ENCODE data around the gene TM2D1.
"Not testable (repeated sequence)": the region's sequence is repeated elsewhere in the genome, so short reads cannot be mapped to it uniquely, and the experiment has no call there.

Gene TM2D1

GRCh38 chr1:61711969-61712368 lies 13.0 kb downstream of the TM2D1 start:
- no peak for DNase-seq

- DNase-seq: not testable (repeated sequence)
Measured at GRCh38 chr1:61711257-61711656, 13.7 kb downstream of the TM2D1 start.

GRCh38 chr1:61709908-61710289 lies 15.0 kb downstream of the TM2D1 start:
- DNase-seq: no peak

- no peak for DNase-seq
Measured at GRCh38 chr1:61708953-61709907, 15.7 kb downstream of the TM2D1 start.

DNA sequence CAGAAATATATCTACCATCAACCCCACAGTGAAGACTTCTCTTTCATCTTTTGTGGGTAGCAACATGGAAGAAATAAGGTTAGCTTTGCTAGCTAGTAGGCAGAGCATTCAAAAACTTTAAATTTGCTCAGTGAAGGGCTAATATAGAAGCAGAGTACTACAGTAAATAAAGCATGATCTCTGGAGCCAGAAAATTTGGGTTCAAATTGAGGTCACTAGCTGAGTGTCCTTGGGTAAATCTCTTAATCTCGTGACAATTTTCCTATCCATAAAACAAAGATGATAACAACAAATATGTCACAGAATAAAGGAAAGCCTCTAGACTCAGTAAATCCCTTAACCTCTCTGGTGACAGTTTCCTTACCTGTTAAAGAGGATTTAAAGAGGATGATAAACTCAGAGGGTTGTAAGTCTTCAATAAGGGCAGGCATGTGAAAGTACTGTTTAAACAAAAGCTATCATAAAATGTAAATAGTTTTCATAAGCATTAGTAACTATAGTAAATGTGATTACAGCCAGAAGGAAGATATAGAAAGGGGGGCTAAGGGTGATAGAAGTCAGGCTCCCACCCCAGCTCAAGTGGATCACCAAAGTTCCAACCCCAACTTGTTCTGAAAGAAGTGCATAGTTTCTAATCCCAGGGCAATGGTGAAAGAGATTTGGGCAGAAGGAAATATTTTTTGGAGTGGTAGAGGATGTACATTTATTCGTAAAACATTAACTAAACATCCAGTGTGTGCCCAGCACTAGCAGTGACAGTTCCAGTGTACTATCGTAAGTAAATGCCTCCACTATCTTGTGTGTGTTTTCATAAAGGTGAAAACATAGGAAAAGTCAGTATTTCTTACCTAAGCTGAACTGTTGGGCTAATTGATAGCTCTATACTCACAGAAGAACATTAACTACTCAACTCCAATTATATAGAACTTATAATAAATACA lies 24.8 kb downstream of the TM2D1 start:
- no peak for DNase-seq

- DNase-seq: no peak
Measured at GRCh38 chr1:61692155-61692800, 32.7 kb downstream of the TM2D1 start.

DNA sequence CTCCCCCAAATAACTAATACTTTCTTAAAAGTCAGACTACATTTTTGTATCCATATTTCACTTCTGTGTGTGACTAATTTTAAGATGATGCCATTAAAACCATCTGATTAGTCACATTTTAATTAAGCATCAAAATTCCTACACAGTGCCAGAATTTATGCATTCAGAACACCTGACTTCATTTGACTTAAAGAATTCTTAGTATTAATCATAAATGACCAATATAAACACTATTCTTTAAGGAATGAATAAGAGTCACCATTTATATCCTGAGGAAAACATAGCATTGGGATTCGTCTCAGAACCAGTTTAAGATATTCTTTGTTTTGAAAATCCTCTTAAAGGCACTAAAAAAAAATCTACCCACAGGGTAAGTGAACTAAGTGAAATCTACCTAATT lies 37.0 kb downstream of the TM2D1 start:
- no peak for DNase-seq

DNA sequence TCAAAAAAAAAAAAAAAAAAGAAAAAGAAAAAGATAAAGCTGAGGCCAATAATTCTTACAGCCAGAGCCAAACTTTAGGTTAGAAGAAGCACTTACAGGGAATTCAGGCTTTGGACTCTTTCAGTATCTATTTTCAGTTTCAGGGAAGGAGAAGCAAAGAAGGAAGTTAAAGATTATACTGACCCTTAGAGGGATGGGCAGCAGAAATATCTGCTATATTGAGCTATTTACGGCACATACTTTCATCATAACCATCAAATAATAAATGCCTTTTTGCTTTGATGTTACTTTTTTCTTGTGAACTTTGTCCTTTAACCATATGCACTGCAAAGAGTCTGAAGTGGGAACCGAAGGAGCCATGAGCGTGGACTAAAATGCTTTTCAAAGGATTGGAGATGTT lies 42.0 kb downstream of the TM2D1 start:
- no peak for DNase-seq

- DNase-seq: no peak
Measured at GRCh38 chr1:61680500-61680899, 44.4 kb downstream of the TM2D1 start.

- not testable (repeated sequence) for DNase-seq
Measured at GRCh38 chr1:61676881-61677280, 48.1 kb downstream of the TM2D1 start.

DNA sequence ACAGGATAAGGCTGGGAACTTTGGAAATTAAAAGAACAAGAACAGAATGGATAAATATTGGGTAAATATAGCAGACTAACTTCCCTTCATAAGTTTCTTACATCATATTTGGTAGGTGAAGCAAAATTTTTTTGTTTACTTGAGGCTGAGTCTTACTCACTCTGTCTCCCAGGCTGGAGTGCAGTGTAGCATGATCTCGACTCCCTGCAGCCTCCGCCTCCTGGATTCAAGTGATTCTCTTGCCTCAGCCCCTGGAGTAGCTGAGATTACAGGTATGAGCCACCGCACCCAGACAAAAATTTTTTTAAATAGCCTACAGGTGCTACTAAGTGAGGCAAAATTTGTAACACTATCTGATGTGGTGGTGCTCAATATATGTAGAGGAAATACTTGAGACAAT lies 50.7 kb downstream of the TM2D1 start:
- DNase-seq: no peak

DNA sequence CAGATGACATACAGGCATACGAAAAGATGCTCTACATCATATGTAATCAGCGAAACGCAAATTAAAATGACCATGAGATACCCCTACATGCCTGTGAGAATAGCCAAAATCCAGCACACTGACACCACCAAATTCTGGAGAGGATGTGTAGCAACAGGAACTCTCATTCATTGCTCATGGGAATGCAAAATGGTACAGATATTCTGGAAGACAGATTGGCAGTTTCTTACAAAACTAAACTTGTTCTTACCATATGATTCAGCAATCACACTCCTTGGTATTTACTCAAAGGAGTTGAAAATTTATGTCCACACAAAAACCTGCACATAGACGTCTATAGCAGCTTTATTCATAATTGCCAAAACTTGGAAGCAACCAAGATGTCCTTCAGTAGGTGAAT lies 52.6 kb downstream of the TM2D1 start:
- DNase-seq: no peak

- DNase-seq: no peak
Measured at GRCh38 chr1:61670445-61670844, 54.5 kb downstream of the TM2D1 start.

DNA sequence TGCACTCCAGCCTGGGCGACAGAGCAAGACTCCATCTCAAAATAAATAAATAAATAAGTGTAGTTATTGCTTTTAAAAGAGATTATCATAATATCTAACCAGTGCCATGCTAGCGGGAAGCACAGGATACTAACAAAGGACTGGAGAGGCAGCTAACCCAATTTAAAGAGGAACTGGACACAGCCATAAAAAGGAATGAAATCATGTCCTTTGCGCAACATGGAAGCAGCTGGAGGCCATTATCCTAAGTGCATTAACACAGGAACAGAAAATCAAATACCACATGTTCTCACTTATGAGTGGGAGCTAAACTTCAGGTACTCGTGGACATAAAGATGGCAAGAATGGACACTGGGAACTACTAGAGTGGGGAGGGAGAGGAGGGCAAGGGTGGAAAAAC lies 54.9 kb downstream of the TM2D1 start:
- DNase-seq: no peak

DNA sequence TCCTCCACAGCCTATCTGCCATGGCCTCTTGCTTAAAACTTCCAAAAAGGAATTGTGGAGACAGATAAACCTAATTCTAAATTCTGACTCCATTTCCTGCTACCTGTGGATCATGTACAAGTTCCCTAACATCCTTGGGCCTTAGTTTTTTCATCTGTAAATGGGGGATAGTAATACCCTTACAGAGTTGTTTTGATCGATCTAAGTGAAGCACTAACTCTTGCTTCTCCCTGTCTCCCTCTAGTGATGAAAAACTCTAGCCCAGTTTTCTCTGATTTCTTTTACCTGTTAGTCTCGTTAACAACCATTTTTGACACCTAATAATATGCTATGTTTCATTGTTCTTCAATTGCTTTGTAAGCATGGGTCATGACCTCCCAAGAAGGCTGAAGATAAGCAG lies 65.9 kb downstream of the TM2D1 start:
- no peak for DNase-seq

- no peak for DNase-seq
Measured at GRCh38 chr1:61655453-61655852, 69.5 kb downstream of the TM2D1 start.

DNA sequence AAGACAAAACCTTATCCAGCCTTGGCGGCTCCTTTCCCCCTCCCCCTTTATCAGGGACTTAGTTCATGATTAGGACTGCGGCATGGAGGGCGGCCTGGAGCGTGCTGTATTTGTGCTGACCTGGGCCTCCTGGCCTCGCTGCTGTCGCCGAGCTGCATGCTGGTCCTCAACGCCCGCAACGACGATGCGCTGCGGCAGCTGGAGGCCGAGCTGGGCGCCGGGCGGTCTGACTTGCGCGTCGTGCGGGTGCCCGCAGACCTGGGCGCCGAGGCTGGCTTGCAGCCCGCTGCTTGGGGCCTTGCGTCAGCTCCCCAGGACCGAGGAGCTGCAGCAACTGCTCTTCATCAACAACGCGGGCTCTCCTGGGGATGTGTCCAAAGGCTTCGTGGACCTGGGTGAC lies 70.9 kb downstream of the TM2D1 start:
- DNase-seq: no peak

DNA sequence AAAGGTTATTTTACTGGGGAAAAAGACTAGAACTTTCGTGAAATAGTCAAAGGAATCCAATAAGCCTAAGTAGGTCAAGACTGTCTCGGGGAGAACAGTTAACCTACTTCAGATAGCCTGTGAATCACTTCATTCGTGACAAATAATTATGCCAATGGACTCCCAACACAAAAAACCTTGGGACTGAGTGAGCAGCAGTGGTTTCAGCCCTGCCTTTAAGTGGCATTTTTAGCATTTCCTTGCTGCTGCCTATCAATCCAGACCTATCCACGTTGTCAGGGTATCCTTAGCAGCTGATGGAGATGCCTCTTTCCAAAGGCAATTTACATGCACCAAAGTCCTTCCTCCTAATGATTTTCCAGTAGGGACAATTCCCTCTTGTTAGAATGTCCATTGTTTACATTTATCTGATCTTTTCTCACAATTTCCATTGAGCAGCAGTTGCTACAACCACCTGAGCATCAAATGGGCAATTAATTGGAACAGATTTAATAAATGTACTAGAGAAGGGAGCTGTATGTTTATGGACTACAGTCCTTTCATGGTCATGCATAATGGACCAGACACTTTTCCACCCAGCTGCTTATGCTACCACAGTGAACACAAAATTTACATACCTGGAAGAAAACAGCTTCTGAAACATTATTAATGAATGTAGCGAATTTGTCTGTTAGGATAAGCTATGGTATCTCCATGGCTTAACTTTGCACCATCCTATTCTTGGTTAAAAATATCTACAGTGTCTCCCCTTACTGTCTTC lies 75.8 kb downstream of the TM2D1 start:
- no peak for DNase-seq

GRCh38 chr1:61647142-61647541 lies 77.8 kb downstream of the TM2D1 start:
- no peak for DNase-seq

DNA sequence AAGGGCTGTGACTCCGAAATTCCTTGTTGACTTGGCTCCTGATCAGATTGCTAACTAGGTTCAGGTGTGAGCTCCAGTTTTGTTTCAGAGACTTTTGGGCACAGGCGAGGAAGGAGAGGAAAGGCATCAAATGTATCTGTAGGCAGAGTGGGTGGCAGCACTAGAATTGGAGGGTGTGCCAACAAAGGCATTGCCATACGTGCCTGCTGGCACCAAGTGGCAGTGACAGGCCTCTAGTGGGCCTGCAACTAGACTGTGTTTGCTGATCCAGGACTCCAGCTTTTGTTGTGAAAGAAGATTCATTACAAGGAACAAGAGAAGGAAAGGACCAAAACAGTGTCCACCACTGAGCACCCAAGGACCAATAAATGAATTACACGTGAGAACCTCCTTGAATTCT lies 79.5 kb downstream of the TM2D1 start:
- DNase-seq: no peak

DNA sequence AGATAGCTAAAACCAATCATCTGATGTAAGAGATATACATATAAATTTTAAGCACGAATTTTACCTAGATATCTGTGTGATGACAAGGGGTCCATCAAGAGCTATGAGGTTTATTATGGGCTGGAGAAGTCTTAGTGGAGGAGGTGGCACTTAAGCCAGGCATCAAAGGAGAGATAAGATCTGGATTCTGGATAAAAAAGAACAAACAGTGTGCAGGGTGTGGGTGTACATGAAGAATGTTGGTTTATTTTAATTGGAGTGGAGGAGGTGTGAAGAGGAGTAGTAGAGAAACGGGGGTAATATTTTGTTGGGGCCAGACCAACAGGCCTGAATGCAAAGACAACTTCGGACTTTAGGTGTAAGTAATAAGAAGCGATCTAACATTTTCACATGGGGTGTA lies 80.6 kb downstream of the TM2D1 start:
- DNase-seq: no peak

DNA sequence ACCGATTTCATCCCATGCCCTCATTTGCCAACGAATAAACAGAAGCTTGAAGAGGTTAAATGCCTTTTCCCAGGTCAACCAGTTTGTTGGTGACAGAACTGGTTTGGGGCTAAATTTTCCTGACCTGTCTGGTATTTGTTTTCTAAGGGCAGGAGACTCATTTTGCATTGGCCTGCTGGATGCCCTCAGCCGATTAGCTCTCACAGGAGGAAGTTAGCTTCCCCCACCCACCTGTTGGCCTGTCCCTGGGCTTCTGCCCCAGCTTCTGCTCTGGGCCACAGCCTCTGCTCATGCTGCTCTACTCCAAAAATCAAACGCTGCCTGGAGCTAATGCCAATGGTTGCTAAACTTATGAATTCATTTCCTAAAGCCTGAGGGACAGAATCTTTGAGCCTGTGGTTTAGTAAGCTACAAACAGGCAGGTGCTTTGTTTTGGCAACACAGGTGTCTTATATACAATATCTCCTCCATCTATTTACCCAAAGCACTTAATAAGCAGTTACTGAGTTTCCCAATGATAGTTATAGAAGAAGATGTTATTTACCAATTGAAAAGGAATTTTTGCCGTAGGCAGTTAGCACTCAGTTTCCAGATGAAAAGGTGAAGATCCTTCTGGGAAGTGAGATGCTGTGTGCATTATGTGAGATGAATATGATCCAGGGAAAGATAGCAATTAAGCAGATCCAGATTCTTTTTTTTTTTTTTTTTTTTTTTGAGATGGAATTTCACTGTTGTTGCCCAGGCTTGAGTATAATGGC lies 82.3 kb downstream of the TM2D1 start:
- no peak for DNase-seq

Measured in activated CD8-positive, alpha-beta memory T cell treated with anti-CD3 and anti-CD28 coated beads, Interleukin-2, amount 50 U/mL, for 4 hours (primary cell).